OCI-LY1 (cell line): ENCODE data around the gene SELPLG.

Source experiments
- H2AFZ ChIP-seq: fragments of 200-600 bp; sonication (generic), shearing (Covaris generic); 2 replicates; pipeline ENCODE4 v1.6.0; 2014; ENCODE audit warnings: antibody characterized with exemption, mild to moderate bottlenecking, low read length
- H3F3A ChIP-seq: fragments of 200-600 bp; sonication (generic), shearing (Covaris generic); 2 replicates; pipeline ENCODE4 v1.6.0; 2014; ENCODE audit warnings: mild to moderate bottlenecking, antibody characterized with exemption, low read length, moderate library complexity; ENCODE audit not compliant: insufficient read depth
- H3K27ac ChIP-seq: fragments of 200-600 bp; sonication (generic); 2 replicates; pipeline ENCODE4 v1.5.1; 2014; ENCODE audit warnings: low read length, mixed run types, mild to moderate bottlenecking, low read depth; ENCODE audit not compliant: poor library complexity, severe bottlenecking
- H3K27me3 ChIP-seq: fragments of 200-600 bp; sonication (generic); 2 replicates; pipeline ENCODE4 v1.6.0; 2014; ENCODE audit warnings: antibody characterized with exemption, mild to moderate bottlenecking, low read length, moderate library complexity; ENCODE audit not compliant: insufficient read depth
- H3K36me3 ChIP-seq: fragments of 200-600 bp; sonication (generic); 2 replicates; pipeline ENCODE4 v1.6.1; 2014; ENCODE audit warnings: mild to moderate bottlenecking, antibody characterized with exemption, low read length, moderate library complexity, mixed read lengths; ENCODE audit not compliant: insufficient read depth
- H3K4me1 ChIP-seq: fragments of 200-600 bp; sonication (generic); 2 replicates; pipeline ENCODE4 v1.5.1; 2014; ENCODE audit warnings: mild to moderate bottlenecking, low read length, moderate library complexity; ENCODE audit not compliant: insufficient read depth, severe bottlenecking
- H3K4me2 ChIP-seq: fragments of 200-600 bp; sonication (generic), shearing (Covaris generic); 2 replicates; pipeline ENCODE4 v1.6.1; 2014; ENCODE audit warnings: low read length
- H3K4me3 ChIP-seq: fragments of 200-600 bp; sonication (generic); 2 replicates; pipeline ENCODE4 v1.5.1; 2014; ENCODE audit warnings: low read length, low read depth, mild to moderate bottlenecking, mixed read lengths; ENCODE audit not compliant: poor library complexity, severe bottlenecking
- H3K79me2 ChIP-seq: fragments of 200-600 bp; shearing (Covaris generic); 2 replicates; pipeline ENCODE4 v1.6.1; 2016; ENCODE audit warnings: mixed run types, low read length, mixed read lengths; ENCODE audit not compliant: insufficient read depth
- H3K9ac ChIP-seq: fragments of 200-600 bp; sonication (generic), shearing (Covaris generic); 2 replicates; pipeline ENCODE4 v1.6.1; 2014; ENCODE audit warnings: mild to moderate bottlenecking, low read length, mixed read lengths
- H3K9me2 ChIP-seq: fragments of 200-600 bp; sonication (generic), shearing (Covaris generic); 2 replicates; pipeline ENCODE4 v1.6.1; 2014; ENCODE audit warnings: low read depth, mild to moderate bottlenecking, low read length, mixed read lengths
- H3K9me3 ChIP-seq: fragments of 200-600 bp; shearing (Covaris generic); 2 replicates; pipeline ENCODE4 v1.6.1; 2014; ENCODE audit warnings: low read length, mixed read lengths
- H4K20me1 ChIP-seq: fragments of 200-600 bp; sonication (generic), shearing (Covaris generic); 2 replicates; pipeline ENCODE4 v1.6.0; 2016; ENCODE audit warnings: mild to moderate bottlenecking, low read length; ENCODE audit not compliant: insufficient read depth
- CTCF ChIP-seq: fragments of 200-600 bp; sonication (generic), shearing (Covaris generic); IDR thresholded peaks from 2 replicates; pipeline ENCODE4 v1.5.1; 2017; ENCODE audit warnings: mild to moderate bottlenecking, antibody characterized with exemption, low read length, moderate library complexity, mixed read lengths
- EZH2 ChIP-seq: fragments of 200-600 bp; sonication (generic), shearing (Covaris generic); IDR thresholded peaks from 2 replicates; pipeline ENCODE4 v1.8.0; 2017; ENCODE audit warnings: borderline replicate concordance, mixed run types, mild to moderate bottlenecking, antibody characterized with exemption, low read length, moderate library complexity, mixed read lengths

SELPLG gene

GRCh38 chr12:108649126-108649525, 15.4 kb upstream of the SELPLG start:
- no peaks in the 10 kb centered on the region for H3F3A ChIP-seq
- H3K36me3 ChIP-seq = peaks cover 16% of the 10 kb centered on the region; the same call in 1 of the 2 replicates
- H3K9ac ChIP-seq = no peak overlapping the region
- H3K79me2 ChIP-seq = no peaks in the 10 kb centered on the region
- no peak overlapping the region for H2AFZ ChIP-seq
- H3K27me3 ChIP-seq = no peaks in the 10 kb centered on the region
- H3K9me2 ChIP-seq = no peaks in the 10 kb centered on the region
- no peak overlapping the region for H3K4me3 ChIP-seq
- H4K20me1 ChIP-seq = no peaks in the 10 kb centered on the region
- no peak overlapping the region for H3K27ac ChIP-seq
- H3K4me1 ChIP-seq = peaks cover 17% of the 10 kb centered on the region
- TF ChIP-seq CTCF (no peak), EZH2 (no peak)
- no peaks in the 10 kb centered on the region for H3K9me3 ChIP-seq
- no peak overlapping the region for H3K4me2 ChIP-seq

- Histone ChIP-seq H3K9ac (no peak overlapping the region), H3K9me2 (no peaks in the 10 kb centered on the region), H3K36me3 (peaks cover 16% of the 10 kb centered on the region; the same call in 1 of the 2 replicates), H3K4me3 (no peak overlapping the region), H3F3A (no peaks in the 10 kb centered on the region), H2AFZ (no peak overlapping the region), H3K9me3 (no peaks in the 10 kb centered on the region), H3K27ac (no peak overlapping the region), H3K4me1 (peaks cover 10% of the 10 kb centered on the region), H3K4me2 (no peak overlapping the region), H3K79me2 (no peaks in the 10 kb centered on the region), H4K20me1 (no peaks in the 10 kb centered on the region), H3K27me3 (no peaks in the 10 kb centered on the region)
- TF ChIP-seq EZH2 (no peak), CTCF (no peak)
Measured at GRCh38 chr12:108648371-108648770, 14.7 kb upstream of the SELPLG start.

GRCh38 chr12:108647585-108648287, 14.0 kb upstream of the SELPLG start:
- no peak overlapping the region for H3K4me2 ChIP-seq
- TF ChIP-seq CTCF (no peak), EZH2 (no peak)
- H4K20me1 ChIP-seq = no peaks in the 10 kb centered on the region
- H3K27ac ChIP-seq = no peak overlapping the region
- no peak overlapping the region for H2AFZ ChIP-seq
- H3K4me1 ChIP-seq = peaks cover 6% of the 10 kb centered on the region
- peaks cover 16% of the 10 kb centered on the region; the same call in 1 of the 2 replicates for H3K36me3 ChIP-seq
- H3K9me2 ChIP-seq = no peaks in the 10 kb centered on the region
- no peaks in the 10 kb centered on the region for H3K9me3 ChIP-seq
- no peaks in the 10 kb centered on the region for H3K79me2 ChIP-seq
- no peak overlapping the region for H3K9ac ChIP-seq
- H3F3A ChIP-seq = no peaks in the 10 kb centered on the region
- H3K4me3 ChIP-seq = no peak overlapping the region
- H3K27me3 ChIP-seq = no peaks in the 10 kb centered on the region
